BLaER1 treated with 17β-estradiol and CSF1 and Interleukin-3, amounts not matched to agents 10 nM and 100 nM (cell line): ENCODE measurements around the gene NELL1.

ENCODE experiments used
- H3K27ac ChIP-seq, 11 experiments: shearing (Covaris generic); formaldehyde crosslinking; 2 replicates each; pipeline ENCODE4 v1.8.1; 2022
- H3K27me3 ChIP-seq, 11 experiments: shearing (Covaris generic); formaldehyde crosslinking; 2 replicates each; pipeline ENCODE4 v1.8.1; 2022
- H3K36me3 ChIP-seq, 11 experiments: shearing (Covaris generic); formaldehyde crosslinking; 2 replicates each; pipeline ENCODE4 v1.8.1; 2022
- H3K4me1 ChIP-seq, 10 experiments: shearing (Covaris generic); formaldehyde crosslinking; 2 replicates each; pipeline ENCODE4 v1.8.1; 2022
- H3K4me2 ChIP-seq, 11 experiments: shearing (Covaris generic); formaldehyde crosslinking; 2 replicates each; pipeline ENCODE4 v1.8.1; 2022
- H3K4me3 ChIP-seq, 10 experiments: shearing (Covaris generic); formaldehyde crosslinking; 2 replicates each; pipeline ENCODE4 v1.8.1; 2022
- H3K9ac ChIP-seq, 11 experiments: shearing (Covaris generic); formaldehyde crosslinking; 2 replicates each; pipeline ENCODE4 v1.8.1; 2022
- H3K9me3 ChIP-seq, 11 experiments: shearing (Covaris generic); formaldehyde crosslinking; replicated peaks in 1 of 11; 2 replicates each; pipeline ENCODE4 v1.8.1; 2022
- H4K20me1 ChIP-seq, 11 experiments: shearing (Covaris generic); formaldehyde crosslinking; 2 replicates each; pipeline ENCODE4 v1.8.1; 2022
- Cebpa-rat ChIP-seq, 11 experiments: shearing (Covaris generic); IDR thresholded peaks; 2 replicates each; pipeline ENCODE4 v1.8.1; 2022

Gene NELL1

DNA sequence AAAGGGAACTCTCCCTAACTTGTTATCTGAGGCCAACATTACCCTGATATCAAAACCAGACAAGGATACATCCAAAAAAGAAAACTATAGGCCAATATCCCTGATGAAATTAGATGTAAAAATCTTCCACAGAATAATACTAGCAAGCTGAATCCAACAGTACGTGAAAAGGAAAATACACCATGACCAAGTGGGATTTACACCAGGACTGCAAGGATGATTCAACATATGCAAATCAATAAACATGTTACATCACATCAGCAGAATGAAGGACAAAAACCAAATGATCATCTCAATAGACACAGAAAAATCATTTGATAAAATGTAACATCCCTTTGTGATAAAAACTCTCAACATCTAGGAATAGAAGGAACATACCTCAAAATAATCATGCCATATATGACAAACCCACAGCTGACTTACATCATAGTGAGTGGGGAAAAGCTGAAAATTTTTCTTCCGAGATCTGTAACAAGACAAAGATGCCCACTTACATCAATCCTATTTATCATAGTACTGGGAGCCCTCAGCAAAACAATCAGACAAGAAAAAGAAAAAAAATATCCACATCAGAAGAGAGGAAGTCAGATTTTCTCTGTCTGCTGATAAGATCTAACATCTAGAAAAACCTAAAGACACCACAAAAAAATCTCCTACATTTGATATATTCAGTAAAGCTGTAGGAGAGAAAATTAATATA lies 820.2 kb downstream of the NELL1 start:
- TF ChIP-seq Cebpa-rat (IDR thresholded peaks at IDR 0.05), result no peak
- no peak overlapping the region for H3K4me3 ChIP-seq
- peaks cover 0 to 21% (median 0%) of the 10 kb centered on the region in 10 experiments; a peak in 3 of 20 replicates for H3K4me1 ChIP-seq
- no peak overlapping the region for H3K9ac ChIP-seq
- H4K20me1 ChIP-seq, result no peaks in the 10 kb centered on the region
- H3K27me3 ChIP-seq, result peaks cover 0 to 7% (median 0%) of the 10 kb centered on the region in 11 experiments; a peak in 1 of 22 replicates
- H3K4me2 ChIP-seq, result peak overlapping the region in 2 of 11 experiments; percentile 34 to 37; a peak in 2 of 22 replicates
- H3K9me3 ChIP-seq, result peaks cover 0 to 18% (median 7%) of the 10 kb centered on the region in 11 experiments; a peak in 8 of 22 replicates
- no peaks in the 10 kb centered on the region for H3K36me3 ChIP-seq
- H3K27ac ChIP-seq, result no peak overlapping the region

DNA sequence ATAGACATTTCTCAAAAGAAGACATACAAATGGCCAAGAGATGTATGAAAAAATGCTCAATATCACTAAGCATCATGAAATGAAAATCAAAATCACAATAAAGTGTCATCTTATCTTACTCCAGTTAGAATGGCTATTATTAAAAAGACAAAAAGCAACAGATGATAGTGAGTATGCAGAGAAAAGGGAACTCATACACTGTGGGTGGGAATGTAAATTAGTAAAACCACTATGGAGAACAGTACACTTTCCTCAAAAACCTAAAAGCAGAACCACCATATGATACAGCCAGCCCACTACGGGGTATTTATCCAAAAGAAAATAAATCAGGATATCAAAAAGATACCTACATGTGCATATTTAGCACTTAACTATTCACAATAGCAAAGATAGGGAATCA lies 823.5 kb downstream of the NELL1 start:
- Histone ChIP-seq H3K4me2 (peak overlapping the region in 2 of 11 experiments; percentile 14 to 33; a peak in 1 of 22 replicates), H3K27me3 (peaks cover 0 to 17% (median 0%) of the 10 kb centered on the region in 11 experiments; a peak in 3 of 22 replicates), H4K20me1 (no peaks in the 10 kb centered on the region), H3K27ac (no peak overlapping the region), H3K9me3 (peaks cover 0 to 24% (median 7%) of the 10 kb centered on the region in 11 experiments; a peak in 8 of 22 replicates), H3K9ac (no peak overlapping the region), H3K36me3 (no peaks in the 10 kb centered on the region), H3K4me3 (no peak overlapping the region), H3K4me1 (peaks cover 0 to 21% (median 0%) of the 10 kb centered on the region in 10 experiments; a peak in 3 of 20 replicates)
- TF ChIP-seq Cebpa-rat (IDR thresholded peaks at IDR 0.05), result no peak

DNA sequence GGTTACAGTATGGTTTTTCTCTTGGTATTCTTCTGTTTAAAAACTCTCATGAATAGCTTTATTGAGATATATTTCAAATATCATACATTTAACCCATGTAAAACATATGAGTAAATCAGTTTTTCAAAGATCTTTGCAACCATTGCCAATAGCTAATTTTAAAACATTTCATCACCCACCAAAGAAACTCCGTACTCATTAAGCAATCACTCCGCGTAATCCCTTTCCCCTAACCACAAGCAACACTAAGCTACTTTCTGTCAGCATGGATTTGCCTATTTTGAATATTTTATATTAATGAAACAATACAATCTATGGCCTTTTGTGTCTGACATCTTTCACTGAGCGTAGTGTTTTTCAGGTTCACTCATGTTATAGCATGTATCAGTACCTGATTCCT lies 825.6 kb downstream of the NELL1 start:
- no peak for TF ChIP-seq Cebpa-rat (IDR thresholded peaks at IDR 0.05)

DNA sequence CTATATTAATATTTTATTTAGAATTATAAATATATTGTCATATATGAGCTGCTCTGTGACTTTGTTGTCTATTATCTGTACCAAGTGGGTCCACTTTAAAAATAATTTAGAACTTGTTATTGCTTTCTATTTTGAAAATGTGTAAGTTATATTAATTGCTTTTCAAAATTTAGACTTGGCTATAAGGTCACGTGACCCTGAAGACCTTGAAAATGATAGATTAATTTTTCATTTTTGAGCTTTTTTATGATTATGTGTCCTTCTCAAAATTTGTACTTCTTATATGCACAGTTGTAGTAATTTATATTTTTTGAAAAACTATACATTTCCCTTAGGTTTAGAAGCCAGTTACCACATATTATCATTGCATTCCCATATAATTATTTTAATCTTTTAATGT lies 826.5 kb downstream of the NELL1 start:
- H3K36me3 ChIP-seq, result no peaks in the 10 kb centered on the region
- no peak overlapping the region for H3K27ac ChIP-seq
- H3K4me3 ChIP-seq, result no peak overlapping the region
- H3K4me2 ChIP-seq, result no peak overlapping the region
- peaks cover 0 to 16% (median 1%) of the 10 kb centered on the region in 11 experiments; a peak in 6 of 22 replicates for H3K9me3 ChIP-seq
- no peaks in the 10 kb centered on the region for H4K20me1 ChIP-seq
- no peak overlapping the region for H3K9ac ChIP-seq
- TF ChIP-seq Cebpa-rat (IDR thresholded peaks at IDR 0.05), result no peak
- peaks cover 0 to 11% (median 0%) of the 10 kb centered on the region in 11 experiments; a peak in 3 of 22 replicates for H3K27me3 ChIP-seq
- H3K4me1 ChIP-seq, result peaks cover 0 to 7% (median 0%) of the 10 kb centered on the region in 10 experiments; a peak in 1 of 20 replicates

More for the DNA sequence above, 825.6 kb downstream of the NELL1 start:
- Histone ChIP-seq H3K27me3 (peaks cover 0 to 17% (median 0%) of the 10 kb centered on the region in 11 experiments; a peak in 3 of 22 replicates), H3K4me2 (no peak overlapping the region), H3K9ac (no peak overlapping the region), H3K36me3 (no peaks in the 10 kb centered on the region), H3K4me1 (peaks cover 0 to 7% (median 0%) of the 10 kb centered on the region in 10 experiments; a peak in 1 of 20 replicates), H4K20me1 (no peaks in the 10 kb centered on the region), H3K27ac (no peak overlapping the region), H3K9me3 (peaks cover 0 to 24% (median 7%) of the 10 kb centered on the region in 11 experiments; a peak in 8 of 22 replicates), H3K4me3 (no peak overlapping the region)

DNA sequence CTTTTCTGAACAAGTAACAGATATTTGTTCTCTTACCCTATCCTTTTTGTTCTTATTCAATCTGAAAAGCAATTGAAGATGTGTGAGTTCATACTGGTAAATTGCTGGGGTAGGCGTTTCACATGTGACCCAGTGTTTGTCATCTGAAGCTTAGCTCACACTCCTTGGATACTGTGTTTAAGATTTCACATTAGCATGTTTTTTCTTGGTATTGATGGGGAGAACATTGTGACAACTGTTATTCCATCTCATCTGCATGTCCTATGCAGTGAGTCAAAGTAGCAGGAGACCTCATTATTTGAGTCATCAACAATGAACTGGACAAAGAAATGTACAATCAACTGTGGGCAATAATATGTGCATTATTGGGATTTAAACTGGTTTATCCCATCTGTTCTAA lies 831.9 kb downstream of the NELL1 start:
- TF ChIP-seq Cebpa-rat (IDR thresholded peaks at IDR 0.05), result no peak
- Histone ChIP-seq H3K36me3 (no peaks in the 10 kb centered on the region), H3K27me3 (no peaks in the 10 kb centered on the region; a peak in 1 of 22 replicates)

DNA sequence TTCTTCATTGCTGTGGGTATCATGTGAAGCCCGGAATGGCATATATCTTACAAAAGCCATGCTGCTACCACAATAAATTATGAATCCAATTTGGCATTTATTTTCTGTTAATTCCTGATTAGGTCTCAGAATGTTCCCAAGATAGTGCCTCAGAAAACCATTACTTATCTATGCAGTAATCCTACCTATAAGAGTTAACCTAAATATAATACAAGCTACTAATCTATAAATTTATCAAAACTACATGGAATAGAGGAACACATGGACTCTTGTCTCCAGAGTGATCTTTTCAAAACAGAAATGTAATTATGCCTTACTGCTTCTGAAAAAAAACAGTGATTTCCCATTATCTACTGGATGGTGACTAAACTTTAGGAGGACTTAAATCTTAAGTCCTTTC lies 835.7 kb downstream of the NELL1 start:
- H3K36me3 ChIP-seq, result no peaks in the 10 kb centered on the region
- TF ChIP-seq Cebpa-rat (IDR thresholded peaks at IDR 0.05), result no peak
- H3K4me3 ChIP-seq, result no peak overlapping the region
- no peak overlapping the region for H3K4me2 ChIP-seq
- no peaks in the 10 kb centered on the region for H3K4me1 ChIP-seq
- no peaks in the 10 kb centered on the region; a peak in 1 of 22 replicates for H3K27me3 ChIP-seq
- no peaks in the 10 kb centered on the region for H3K9me3 ChIP-seq
- H3K27ac ChIP-seq, result no peak overlapping the region
- no peak overlapping the region for H3K9ac ChIP-seq
- H4K20me1 ChIP-seq, result no peaks in the 10 kb centered on the region

More for the DNA sequence above, 831.9 kb downstream of the NELL1 start:
- no peak overlapping the region for H3K27ac ChIP-seq
- no peak overlapping the region for H3K4me2 ChIP-seq
- 0 out of 22 replicates have a peak, but pooled peaks cover 0 to 6% (median 0%) of the 10 kb centered on the region in 11 experiments for H3K9me3 ChIP-seq
- no peak overlapping the region for H3K9ac ChIP-seq
- no peaks in the 10 kb centered on the region for H3K4me1 ChIP-seq
- no peak overlapping the region for H3K4me3 ChIP-seq
- no peaks in the 10 kb centered on the region for H4K20me1 ChIP-seq

DNA sequence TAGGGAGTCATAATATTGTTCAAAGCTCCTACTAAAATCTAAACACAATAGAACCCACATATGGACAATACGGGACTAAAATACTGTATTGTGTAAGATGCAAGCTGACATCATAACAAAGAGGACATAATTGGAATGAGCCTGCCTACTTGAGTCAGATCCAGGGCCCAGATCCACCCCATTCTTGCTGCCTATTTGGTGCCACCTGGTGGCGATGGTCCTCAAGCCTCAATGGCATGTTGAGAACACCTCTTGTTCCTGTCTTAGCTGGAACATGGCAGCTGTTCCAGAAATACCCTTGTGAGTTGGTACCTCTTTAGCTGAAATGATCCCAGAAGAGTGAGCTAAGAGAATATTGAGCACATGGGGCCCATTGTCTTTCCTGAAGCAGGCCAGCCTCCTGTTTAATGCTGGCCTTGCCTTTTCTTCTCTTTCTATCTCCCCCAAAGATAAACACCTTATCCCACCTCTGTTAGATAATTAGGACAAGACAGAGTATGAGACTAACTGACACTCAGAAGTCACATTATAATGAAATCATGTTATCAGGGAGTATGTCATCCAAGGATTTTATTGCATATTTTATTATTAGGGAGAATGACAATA lies 842.6 kb downstream of the NELL1 start:
- no peak overlapping the region for H3K27ac ChIP-seq
- no peaks in the 10 kb centered on the region for H3K4me1 ChIP-seq
- no peak overlapping the region for H3K4me2 ChIP-seq
- H3K9me3 ChIP-seq, result no peaks in the 10 kb centered on the region
- no peak overlapping the region for H3K9ac ChIP-seq
- H4K20me1 ChIP-seq, result no peaks in the 10 kb centered on the region
- H3K27me3 ChIP-seq, result no peaks in the 10 kb centered on the region
- TF ChIP-seq Cebpa-rat (IDR thresholded peaks at IDR 0.05), result no peak
- no peaks in the 10 kb centered on the region for H3K36me3 ChIP-seq
- H3K4me3 ChIP-seq, result no peak overlapping the region

DNA sequence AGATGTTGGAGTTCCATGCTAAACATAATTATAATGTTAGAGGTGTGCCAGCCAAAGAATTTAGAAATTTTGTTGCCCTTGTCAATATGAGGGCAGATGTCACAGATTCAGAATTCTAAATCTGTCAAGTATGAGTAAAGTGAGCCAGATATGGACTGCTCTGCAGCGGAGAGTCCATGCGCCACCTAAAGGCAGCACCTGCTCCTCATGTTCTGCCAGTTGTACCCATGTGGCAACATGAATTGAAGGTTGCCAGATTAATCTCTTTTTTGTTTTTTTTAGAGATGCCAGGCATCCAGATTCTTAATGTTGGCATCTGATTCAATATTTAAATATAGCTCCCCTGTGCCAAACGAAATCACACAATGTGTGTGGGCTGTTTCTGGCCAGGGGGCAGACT lies 844.9 kb downstream of the NELL1 start:
- Histone ChIP-seq H3K4me3 (no peak overlapping the region), H3K27me3 (no peaks in the 10 kb centered on the region), H3K27ac (no peak overlapping the region), H3K4me1 (no peaks in the 10 kb centered on the region), H3K4me2 (no peak overlapping the region), H4K20me1 (no peaks in the 10 kb centered on the region), H3K9ac (no peak overlapping the region), H3K36me3 (no peaks in the 10 kb centered on the region), H3K9me3 (no peaks in the 10 kb centered on the region)
- no peak for TF ChIP-seq Cebpa-rat (IDR thresholded peaks at IDR 0.05)

DNA sequence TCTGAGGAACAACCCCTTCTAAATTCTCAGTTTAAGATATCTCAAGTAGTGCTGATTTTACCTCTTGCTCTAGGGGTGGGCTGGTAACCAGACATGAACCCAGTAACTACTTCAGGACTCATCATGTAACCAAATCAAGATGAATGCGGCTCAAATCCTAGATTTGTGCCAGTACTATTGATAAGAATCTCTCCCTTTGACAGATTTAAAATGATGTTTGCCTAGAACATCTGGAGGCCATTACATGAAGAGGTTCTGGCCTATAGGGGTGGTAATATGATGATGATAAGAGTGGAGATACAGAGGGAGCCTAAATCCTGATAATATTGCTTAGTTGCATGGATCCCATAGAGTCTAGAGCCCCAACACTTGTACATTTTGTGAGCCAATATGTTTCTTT lies 850.9 kb downstream of the NELL1 start:
- TF ChIP-seq Cebpa-rat (IDR thresholded peaks at IDR 0.05), result no peak
- no peak overlapping the region for H3K4me2 ChIP-seq
- H3K4me3 ChIP-seq, result no peak overlapping the region
- H3K27me3 ChIP-seq, result no peaks in the 10 kb centered on the region
- no peaks in the 10 kb centered on the region for H3K4me1 ChIP-seq
- no peaks in the 10 kb centered on the region for H4K20me1 ChIP-seq
- H3K27ac ChIP-seq, result no peak overlapping the region
- no peak overlapping the region for H3K9ac ChIP-seq
- H3K9me3 ChIP-seq, result no peaks in the 10 kb centered on the region
- no peaks in the 10 kb centered on the region for H3K36me3 ChIP-seq
